ENCODE measurements around the gene PLCG1.

The PLCG1 gene

GRCh38 chr20:41213150-41213820, 75.9 kb downstream of the PLCG1 start:
- DNase-seq (ENCODE audit: low spot score) = no peak

- DNase-seq (ENCODE audit: low spot score) = no peak
These were observed 76.9 kb downstream of the PLCG1 start for GRCh38 chr20:41214202-41214601.

GRCh38 chr20:41214666-41215065, 77.3 kb downstream of the PLCG1 start:
- no peak for DNase-seq (ENCODE audit: low spot score)

GRCh38 chr20:41217422-41217821, 80.1 kb downstream of the PLCG1 start:
- DNase-seq (ENCODE audit: low spot score) = no peak

DNA sequence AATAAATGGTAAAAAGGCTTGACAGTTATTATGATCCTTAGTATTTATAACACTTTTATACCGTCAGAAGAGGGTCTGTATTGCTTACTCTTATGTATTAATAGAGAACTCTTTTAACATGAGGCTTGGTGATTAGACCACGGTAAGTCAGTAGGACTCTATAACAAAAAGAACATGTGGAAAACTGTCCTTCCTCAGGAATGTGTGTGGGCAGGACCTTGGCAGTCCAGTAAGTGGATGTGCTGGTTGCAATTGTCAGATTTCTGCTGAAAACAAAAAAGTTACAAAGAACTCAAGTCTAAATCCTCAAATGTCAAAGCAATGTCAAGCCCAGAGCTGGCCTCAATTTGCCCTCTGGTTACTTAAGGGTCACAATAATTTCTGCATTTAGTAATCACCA, 81.1 kb downstream of the PLCG1 start:
- no peak for DNase-seq (ENCODE audit: low spot score)

DNA sequence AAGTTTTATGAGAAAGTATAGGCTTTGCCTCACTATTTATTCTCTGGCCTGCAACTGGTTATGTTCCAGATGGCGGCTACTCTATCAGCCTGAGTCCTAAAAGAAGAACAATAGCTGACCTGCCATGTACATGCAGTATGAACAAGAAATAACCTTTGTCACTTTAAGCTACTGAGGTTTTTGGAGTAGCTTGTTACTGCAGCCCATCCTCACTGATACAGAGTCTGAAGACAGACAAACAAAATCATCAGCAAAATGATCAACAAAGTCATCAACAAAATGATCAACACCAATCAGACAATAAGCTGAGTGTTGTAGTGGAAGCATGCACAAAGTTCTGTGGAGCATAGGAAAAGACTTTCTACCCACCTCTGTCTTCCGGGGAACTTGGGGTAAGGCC, 82.5 kb downstream of the PLCG1 start:
- DNase-seq (ENCODE audit: low spot score) = no peak

GRCh38 chr20:41221614-41222218, 84.4 kb downstream of the PLCG1 start:
- DNase-seq (ENCODE audit: low spot score) = no peak

DNA sequence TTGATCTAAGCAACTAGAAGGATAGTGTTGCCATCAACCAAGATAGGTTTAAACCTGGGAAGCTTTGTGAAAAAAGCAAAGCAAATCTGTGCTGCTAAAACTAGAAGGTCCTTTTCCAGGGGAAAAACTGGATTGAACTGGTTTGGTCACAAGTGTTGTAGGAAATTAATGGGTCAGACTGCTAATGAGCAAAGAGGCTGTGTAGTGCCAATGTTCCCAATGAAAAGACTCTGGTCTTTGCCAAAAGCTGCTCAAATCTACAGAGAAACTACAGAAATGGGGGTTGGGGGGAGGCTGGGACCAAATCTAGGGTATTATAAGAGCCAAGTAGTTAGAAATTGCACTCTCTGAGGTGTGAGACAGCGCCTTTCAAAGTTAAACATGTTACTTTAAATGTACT, 85.0 kb downstream of the PLCG1 start:
- no peak for DNase-seq (ENCODE audit: low spot score)

GRCh38 chr20:41222703-41223102, 85.4 kb downstream of the PLCG1 start:
- DNase-seq (ENCODE audit: low spot score) = no peak

DNA sequence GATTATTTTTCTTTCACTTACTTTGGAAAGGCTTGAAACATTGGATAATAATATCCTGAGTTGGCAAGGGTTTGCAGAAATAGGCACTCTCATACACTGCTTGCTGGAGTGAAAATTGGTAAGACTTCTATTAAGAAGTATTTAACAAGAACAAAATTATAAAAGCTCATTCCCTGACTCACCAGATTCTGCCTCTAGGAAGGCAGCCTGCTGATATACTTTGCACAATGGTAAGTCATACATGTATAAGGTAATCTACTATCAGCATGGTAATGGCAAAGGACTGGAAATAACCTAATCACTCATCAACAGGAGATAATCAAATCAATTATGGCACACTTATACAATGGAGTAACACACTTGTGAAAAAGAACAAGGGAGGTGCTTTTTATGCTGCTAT, 85.8 kb downstream of the PLCG1 start:
- DNase-seq (ENCODE audit: low spot score) = no peak

GRCh38 chr20:41224281-41224680, 86.9 kb downstream of the PLCG1 start:
- DNase-seq (ENCODE audit: low spot score) = no peak

DNA sequence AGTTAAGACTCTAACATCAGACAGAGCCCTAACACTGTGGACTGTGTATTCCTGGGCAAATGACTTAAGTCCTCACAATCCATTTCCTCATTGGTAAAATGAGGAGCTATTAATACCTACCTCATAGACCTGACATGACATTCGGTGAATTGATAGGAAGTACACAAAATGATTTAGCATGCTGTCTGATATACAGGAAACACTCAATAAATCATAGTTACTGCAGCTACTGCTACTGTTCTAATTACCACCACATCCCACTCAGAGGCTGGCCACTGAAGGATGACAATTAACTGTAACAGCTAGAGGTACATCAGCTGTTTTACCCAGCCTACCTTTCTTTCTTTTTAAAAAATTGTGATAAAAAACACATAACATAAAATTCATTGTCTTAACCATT, 87.7 kb downstream of the PLCG1 start:
- no peak for DNase-seq (ENCODE audit: low spot score)

- DNase-seq (ENCODE audit: low spot score) = no peak
These were observed 89.1 kb downstream of the PLCG1 start for GRCh38 chr20:41226426-41226825.

All from left forelimb (tissue), 1 donor.